Loucy (cell line): ENCODE measurements around the gene TENT4B.

Source experiments
- H2AFZ ChIP-seq: fragments of 200-600 bp; sonication (generic); 2 replicates; pipeline ENCODE4 v1.6.0; 2016; ENCODE audit warnings: antibody characterized with exemption, mild to moderate bottlenecking, low read length, moderate library complexity
- H3F3A ChIP-seq: fragments of 200-600 bp; 2 replicates; pipeline ENCODE4 v1.6.0; 2016; ENCODE audit warnings: antibody characterized with exemption, low read depth, mild to moderate bottlenecking
- H3K27me3 ChIP-seq: fragments of 200-600 bp; sonication (generic); 2 replicates; pipeline ENCODE4 v1.6.1; 2014; ENCODE audit warnings: low read length, mild to moderate bottlenecking; ENCODE audit not compliant: insufficient read depth, poor library complexity, severe bottlenecking
- H3K36me3 ChIP-seq: fragments of 200-600 bp; sonication (generic); 2 replicates; pipeline ENCODE4 v1.6.1; 2016; ENCODE audit warnings: low read length; ENCODE audit not compliant: insufficient read depth
- H3K4me1 ChIP-seq: fragments of 200-600 bp; sonication (generic); 2 replicates; pipeline ENCODE4 v1.5.1; 2014; ENCODE audit warnings: low read length, mild to moderate bottlenecking; ENCODE audit not compliant: insufficient read depth, poor library complexity, severe bottlenecking
- H3K4me2 ChIP-seq: fragments of 200-600 bp; sonication (generic); 2 replicates; pipeline ENCODE4 v1.6.0; 2014; ENCODE audit warnings: antibody characterized with exemption, low read length, low read depth, mild to moderate bottlenecking; ENCODE audit not compliant: poor library complexity, severe bottlenecking
- H3K4me3 ChIP-seq: fragments of 200-600 bp; sonication (generic); 2 replicates; pipeline ENCODE4 v1.5.1; 2014; ENCODE audit warnings: low read length, mild to moderate bottlenecking, mixed read lengths; ENCODE audit not compliant: poor library complexity, severe bottlenecking
- H3K79me2 ChIP-seq: fragments of 200-600 bp; sonication (generic); 2 replicates; pipeline ENCODE4 v1.6.1; 2014; ENCODE audit warnings: low read length; ENCODE audit not compliant: insufficient read depth
- H3K9ac ChIP-seq: fragments of 200-600 bp; sonication (generic); 2 replicates; pipeline ENCODE4 v1.6.0; 2014; ENCODE audit warnings: mild to moderate bottlenecking, low read depth, low read length, moderate library complexity; ENCODE audit not compliant: poor library complexity, severe bottlenecking
- H3K9me2 ChIP-seq: fragments of 200-600 bp; sonication (generic); replicated peaks from 2 replicates; pipeline ENCODE4 v1.6.1; 2016; ENCODE audit warnings: low read depth, low read length, mixed read lengths
- H3K9me3 ChIP-seq: fragments of 200-600 bp; sonication (generic); 2 replicates; pipeline ENCODE4 v1.6.1; 2014; ENCODE audit warnings: mild to moderate bottlenecking, antibody characterized with exemption, low read length, low read depth; ENCODE audit not compliant: insufficient read depth
- H4K20me1 ChIP-seq: fragments of 200-600 bp; sonication (generic); 2 replicates; pipeline ENCODE4 v1.6.0; 2014; ENCODE audit warnings: antibody characterized with exemption, low read length, mild to moderate bottlenecking; ENCODE audit not compliant: insufficient read depth, poor library complexity, severe bottlenecking
- EZH2phosphoT487 ChIP-seq: fragments of 200-600 bp; IDR thresholded peaks from 2 replicates; pipeline ENCODE4 v1.6.1; 2018; ENCODE audit warnings: antibody characterized with exemption, mild to moderate bottlenecking, moderate library complexity, borderline replicate concordance
- TF ChIP-seq, protein P1 (sequence below): fragments of 200-600 bp; sonication (generic); conservative IDR thresholded peaks from 2 replicates; pipeline ENCODE4 v1.5.1; 2014; ENCODE audit warnings: mild to moderate bottlenecking, antibody characterized with exemption, low read length

TENT4B gene

DNA sequence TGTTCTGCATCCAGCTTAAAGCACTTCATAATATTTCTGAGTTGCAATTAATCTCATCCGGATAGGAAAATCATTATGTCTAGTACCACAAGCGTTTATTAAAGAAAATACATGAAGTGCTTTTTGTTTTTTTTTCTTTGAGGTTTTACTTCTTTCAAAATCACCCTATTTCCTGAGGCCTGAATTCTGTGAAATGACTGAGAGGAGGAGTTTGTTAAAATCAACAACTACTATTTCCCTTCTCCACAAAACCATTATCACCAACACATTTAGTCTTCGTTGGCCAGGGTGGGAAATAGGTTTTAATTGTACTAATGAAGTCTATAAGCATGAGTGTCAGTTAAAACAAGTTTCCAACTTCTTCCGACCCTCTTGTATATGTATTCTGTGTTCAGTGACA is 62.6 kb downstream of the TENT4B start:
- no peaks in the 10 kb centered on the region for H3K9me3 ChIP-seq
- H3K4me1 ChIP-seq = no peaks in the 10 kb centered on the region
- H3K79me2 ChIP-seq = no peaks in the 10 kb centered on the region
- H3K9me2 ChIP-seq = no peaks in the 10 kb centered on the region
- H3K9ac ChIP-seq = no peak overlapping the region
- no peaks in the 10 kb centered on the region for H3F3A ChIP-seq
- H3K36me3 ChIP-seq = peaks cover 61% of the 10 kb centered on the region; the same call in 1 of the 2 replicates
- no peak overlapping the region for H2AFZ ChIP-seq
- no peak overlapping the region for H3K4me2 ChIP-seq
- no peak overlapping the region for H3K4me3 ChIP-seq
- no peaks in the 10 kb centered on the region for H3K27me3 ChIP-seq
- no peaks in the 10 kb centered on the region for H4K20me1 ChIP-seq
- TF ChIP-seq, protein P1, sequence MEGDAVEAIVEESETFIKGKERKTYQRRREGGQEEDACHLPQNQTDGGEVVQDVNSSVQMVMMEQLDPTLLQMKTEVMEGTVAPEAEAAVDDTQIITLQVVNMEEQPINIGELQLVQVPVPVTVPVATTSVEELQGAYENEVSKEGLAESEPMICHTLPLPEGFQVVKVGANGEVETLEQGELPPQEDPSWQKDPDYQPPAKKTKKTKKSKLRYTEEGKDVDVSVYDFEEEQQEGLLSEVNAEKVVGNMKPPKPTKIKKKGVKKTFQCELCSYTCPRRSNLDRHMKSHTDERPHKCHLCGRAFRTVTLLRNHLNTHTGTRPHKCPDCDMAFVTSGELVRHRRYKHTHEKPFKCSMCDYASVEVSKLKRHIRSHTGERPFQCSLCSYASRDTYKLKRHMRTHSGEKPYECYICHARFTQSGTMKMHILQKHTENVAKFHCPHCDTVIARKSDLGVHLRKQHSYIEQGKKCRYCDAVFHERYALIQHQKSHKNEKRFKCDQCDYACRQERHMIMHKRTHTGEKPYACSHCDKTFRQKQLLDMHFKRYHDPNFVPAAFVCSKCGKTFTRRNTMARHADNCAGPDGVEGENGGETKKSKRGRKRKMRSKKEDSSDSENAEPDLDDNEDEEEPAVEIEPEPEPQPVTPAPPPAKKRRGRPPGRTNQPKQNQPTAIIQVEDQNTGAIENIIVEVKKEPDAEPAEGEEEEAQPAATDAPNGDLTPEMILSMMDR = no peak
- TF ChIP-seq EZH2phosphoT487 = no peak

DNA sequence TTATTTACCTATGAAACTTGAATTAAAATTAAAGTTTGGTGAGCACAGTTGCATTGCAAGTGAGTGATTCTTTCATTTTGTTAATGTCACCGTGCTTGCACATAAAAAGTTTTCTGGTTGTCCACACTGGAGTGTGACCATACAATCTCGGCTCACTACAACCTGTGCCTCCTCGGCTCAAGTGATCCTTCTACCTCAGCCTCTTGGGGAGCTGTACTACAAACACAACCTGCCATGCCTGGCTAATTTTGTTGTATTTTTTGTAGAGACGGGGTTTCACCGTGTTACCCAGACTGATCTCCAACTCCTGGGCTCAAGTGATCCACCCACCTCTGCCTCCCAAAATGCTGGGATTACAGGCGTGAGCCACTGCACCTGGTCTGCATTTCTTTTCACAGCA is 63.1 kb downstream of the TENT4B start:
- H3K4me1 ChIP-seq = no peaks in the 10 kb centered on the region
- peaks cover 62% of the 10 kb centered on the region; the same call in 1 of the 2 replicates for H3K36me3 ChIP-seq
- H3K4me3 ChIP-seq = no peak overlapping the region
- H3K9me3 ChIP-seq = no peaks in the 10 kb centered on the region
- H3K4me2 ChIP-seq = no peak overlapping the region
- no peaks in the 10 kb centered on the region for H3K9me2 ChIP-seq
- H3K27me3 ChIP-seq = no peaks in the 10 kb centered on the region
- no peak overlapping the region for H3K9ac ChIP-seq
- H3F3A ChIP-seq = no peaks in the 10 kb centered on the region
- H2AFZ ChIP-seq = no peak overlapping the region
- no peaks in the 10 kb centered on the region for H3K79me2 ChIP-seq
- no peaks in the 10 kb centered on the region for H4K20me1 ChIP-seq
- TF ChIP-seq, protein P1 = no peak
- TF ChIP-seq EZH2phosphoT487 = no peak

DNA sequence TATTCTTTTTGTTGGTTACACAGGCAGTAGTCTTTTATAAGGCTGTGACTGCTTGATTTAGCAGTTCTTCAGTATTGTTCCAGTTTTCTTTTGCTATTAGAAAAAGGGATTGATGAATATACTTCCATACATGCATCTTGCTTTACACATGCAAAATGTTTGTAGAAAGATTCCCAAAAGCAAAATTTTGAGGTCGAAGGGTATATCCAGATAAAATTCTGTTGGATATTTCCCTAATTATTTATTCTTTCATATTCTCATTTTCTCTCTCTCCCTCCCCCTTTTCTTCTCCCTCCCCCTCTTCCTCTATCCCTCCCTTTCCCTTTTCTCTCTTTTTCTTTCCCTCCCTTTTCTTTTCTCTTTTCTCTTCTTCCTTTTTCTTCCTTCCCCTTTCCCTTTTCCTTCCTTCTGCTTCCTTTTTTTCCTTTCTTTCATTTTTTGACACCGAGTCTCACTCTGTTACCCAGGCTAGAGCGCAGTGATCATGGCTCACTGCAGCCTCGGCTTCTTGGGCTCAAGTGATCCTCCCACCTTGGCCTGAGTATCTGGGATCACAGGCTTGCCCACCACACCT is 66.4 kb downstream of the TENT4B start:
- peaks cover 50% of the 10 kb centered on the region; the same call in 1 of the 2 replicates for H3K36me3 ChIP-seq
- no peaks in the 10 kb centered on the region for H4K20me1 ChIP-seq
- H2AFZ ChIP-seq = no peak overlapping the region
- no peaks in the 10 kb centered on the region for H3K9me2 ChIP-seq
- H3K4me2 ChIP-seq = no peak overlapping the region
- H3K27me3 ChIP-seq = no peaks in the 10 kb centered on the region
- H3K9me3 ChIP-seq = no peaks in the 10 kb centered on the region
- no peaks in the 10 kb centered on the region for H3K4me1 ChIP-seq
- TF ChIP-seq, protein P1 = no peak
- no peak for TF ChIP-seq EZH2phosphoT487
- no peaks in the 10 kb centered on the region for H3K79me2 ChIP-seq
- H3F3A ChIP-seq = no peaks in the 10 kb centered on the region
- no peak overlapping the region for H3K9ac ChIP-seq
- H3K4me3 ChIP-seq = no peak overlapping the region
